PC-9 (cell line): ENCODE results near the gene NFATC4. TPM values are rescaled to one million over a fixed set of nuclear protein-coding genes. Genes with fewer than 3 reads are reported as not detected.

Source experiments
- BruUV-seq: library from RNA; stranded (reverse); fragments of 400-500 nt; replicated peaks from 2 replicates; lab custom pipeline; 2021; lab: Mats Ljungman, UMichigan
- CTCF ChIA-PET: fragments of 300-600 bp; sonication (Branson Sonifier 250); formaldehyde crosslinking; loops from one replicate; lab custom pipeline; 2022; ENCODE audit warnings: antibody characterized with exemption; lab: Charles Lee
- POLR2A ChIA-PET: fragments of 300-600 bp; sonication (Branson Sonifier 250); formaldehyde crosslinking; loops from one replicate; lab custom pipeline; 2022; ENCODE audit warnings: antibody characterized with exemption; ENCODE audit not compliant: unreplicated experiment; lab: Charles Lee
- DNase-seq, 2 experiments: peaks; one replicate each; pipeline versions ENCODE4 v3.0.0 to v3.0.0-alpha.2; 2015 to 2022; ENCODE audit warnings: mixed read lengths in 1 of 2
- H2AFZ ChIP-seq: fragments of 200-600 bp; sonication (generic); 2 replicates; pipeline ENCODE4 v1.8.1; 2017; ENCODE audit warnings: antibody characterized with exemption
- H3F3A ChIP-seq: fragments of 200-600 bp; sonication (generic); 2 replicates; pipeline ENCODE4 v1.8.1; 2017; ENCODE audit warnings: antibody characterized with exemption, mild to moderate bottlenecking, low read depth; ENCODE audit not compliant: insufficient read depth
- H3K27ac ChIP-seq: fragments of 200-600 bp; sonication (generic); 2 replicates; pipeline ENCODE4 v1.6.1; 2016; ENCODE audit warnings: mixed run types
- H3K27me3 ChIP-seq: fragments of 200-600 bp; sonication (generic); 2 replicates; pipeline ENCODE4 v1.6.1; 2016; ENCODE audit warnings: low read depth, mixed run types; ENCODE audit not compliant: insufficient read depth
- H3K36me3 ChIP-seq: fragments of 200-600 bp; sonication (generic); 2 replicates; pipeline ENCODE4 v1.6.1; 2016; ENCODE audit warnings: low read depth, mixed run types
- H3K4me1 ChIP-seq: fragments of 200-600 bp; sonication (generic); replicated peaks from 2 replicates; pipeline ENCODE4 v1.6.1; 2016; ENCODE audit warnings: mixed run types; ENCODE audit not compliant: insufficient read depth
- H3K4me2 ChIP-seq: fragments of 200-600 bp; sonication (generic); 2 replicates; pipeline ENCODE4 v1.6.1; 2017; ENCODE audit warnings: mixed run types
- H3K4me3 ChIP-seq: fragments of 200-600 bp; sonication (generic); 2 replicates; pipeline ENCODE4 v1.6.1; 2016; ENCODE audit warnings: mixed run types
- H3K79me2 ChIP-seq: fragments of 200-600 bp; sonication (generic); 2 replicates; pipeline ENCODE4 v1.6.1; 2017; ENCODE audit warnings: low read depth, mixed run types
- H3K9me2 ChIP-seq: fragments of 200-600 bp; sonication (generic); 2 replicates; pipeline ENCODE4 v1.8.1; 2017; ENCODE audit warnings: mild to moderate bottlenecking; ENCODE audit not compliant: insufficient read depth
- H3K9me3 ChIP-seq: fragments of 200-600 bp; sonication (generic); 2 replicates; pipeline ENCODE4 v1.8.1; 2016; ENCODE audit warnings: low read depth; ENCODE audit not compliant: insufficient read depth
- H4K20me1 ChIP-seq: fragments of 200-600 bp; sonication (generic); 2 replicates; pipeline ENCODE4 v1.8.1; 2017; ENCODE audit not compliant: insufficient read depth
- CTCF ChIP-seq: fragments of 200-600 bp; sonication (generic); conservative IDR thresholded peaks from 2 replicates; pipeline ENCODE4 v1.6.1; 2017; ENCODE audit warnings: mixed run types, antibody characterized with exemption, mild to moderate bottlenecking, moderate library complexity
- EZH2 ChIP-seq: fragments of 200-600 bp; sonication (generic); IDR thresholded peaks from 2 replicates; pipeline ENCODE4 v1.8.0; 2017; ENCODE audit warnings: antibody characterized with exemption, low read depth
- intact Hi-C: fragments of 100-400 bp; cut with micrococcal nuclease; formaldehyde crosslinking; loops from one replicate; pipeline ENCODE4 v1.10.0; 2022; ENCODE audit not compliant: unreplicated experiment
- total RNA-seq: library from RNA; stranded (reverse); gene quantifications from 2 replicates; pipeline ENCODE4 v1.2.3, GENCODE V29; 2021

The NFATC4 gene
- total RNA-seq, 1 experiment from 2014 or later = 48.3 TPM

GRCh38 chr14:24347134-24347533 is 20.9 kb upstream of the NFATC4 start:
- H3K4me2 ChIP-seq = no peak overlapping the region
- POLR2A ChIA-PET = interaction anchor here (0.6 kb wide), 1 partner anchor 33 kb away, joined by 3 read pairs; no protein-coding TSS in a partner anchor
- H3K4me3 ChIP-seq = no peak overlapping the region
- H2AFZ ChIP-seq = no peak overlapping the region
- no peaks in the 10 kb centered on the region for H3K9me3 ChIP-seq
- no peaks in the 10 kb centered on the region for H3F3A ChIP-seq
- H3K27ac ChIP-seq = no peak overlapping the region
- no TSS peak for BruUV-seq
- no peak for TF ChIP-seq EZH2
- TF ChIP-seq CTCF = no peak
- H3K27me3 ChIP-seq = no peaks in the 10 kb centered on the region
- CTCF ChIA-PET = interaction anchor here (1.1 kb wide), 1 partner anchor 84 kb away, joined by 5 read pairs; no protein-coding TSS in a partner anchor
- DNase-seq = no peak
- H3K9me2 ChIP-seq = no peaks in the 10 kb centered on the region
- no peaks in the 10 kb centered on the region for H3K4me1 ChIP-seq
- H3K36me3 ChIP-seq = no peaks in the 10 kb centered on the region
- no peaks in the 10 kb centered on the region for H4K20me1 ChIP-seq
- no peaks in the 10 kb centered on the region for H3K79me2 ChIP-seq
- intact Hi-C loops = no loop called here

- no peaks in the 10 kb centered on the region for H3K79me2 ChIP-seq
- H3K9me2 ChIP-seq = no peaks in the 10 kb centered on the region
- no peak overlapping the region for H2AFZ ChIP-seq
- no TSS peak for BruUV-seq
- intact Hi-C loops = no loop called here
- no peak overlapping the region for H3K4me3 ChIP-seq
- H3K4me1 ChIP-seq = no peaks in the 10 kb centered on the region
- no peak for TF ChIP-seq EZH2
- no peak for TF ChIP-seq CTCF
- DNase-seq = no peak
- no peaks in the 10 kb centered on the region for H3K27me3 ChIP-seq
- CTCF ChIA-PET = interaction anchor here (0.6 kb wide), 1 partner anchor 258 kb away, joined by 4 read pairs; no protein-coding TSS in a partner anchor
- no peaks in the 10 kb centered on the region for H3F3A ChIP-seq
- no peak overlapping the region for H3K27ac ChIP-seq
- H3K4me2 ChIP-seq = no peak overlapping the region
- POLR2A ChIA-PET = interaction anchor here (0.6 to 0.7 kb wide), 2 partner anchors 8 to 18 kb away, joined by 3 to 9 read pairs; no protein-coding TSS in a partner anchor
- no peaks in the 10 kb centered on the region for H3K9me3 ChIP-seq
- H3K36me3 ChIP-seq = no peaks in the 10 kb centered on the region
- no peaks in the 10 kb centered on the region for H4K20me1 ChIP-seq
These were observed 19.8 kb upstream of the NFATC4 start for GRCh38 chr14:24348186-24348585.

GRCh38 chr14:24349742-24350141 is 18.2 kb upstream of the NFATC4 start:
- POLR2A ChIA-PET = no interaction called here
- no TSS peak for BruUV-seq
- CTCF ChIA-PET = interaction anchor here (0.7 kb wide), 1 partner anchor 82 kb away, joined by 3 read pairs; no protein-coding TSS in a partner anchor

More at GRCh38 chr14:24349742-24350141, 18.2 kb upstream of the NFATC4 start:
- H3K4me1 ChIP-seq = peaks cover 12% of the 10 kb centered on the region; the same call in 1 of the 2 replicates
- H3K27me3 ChIP-seq = no peaks in the 10 kb centered on the region
- no peak overlapping the region for H2AFZ ChIP-seq
- intact Hi-C loops = no loop called here
- no peaks in the 10 kb centered on the region for H3K36me3 ChIP-seq
- no peaks in the 10 kb centered on the region for H3K9me3 ChIP-seq
- no peak overlapping the region for H3K27ac ChIP-seq
- H3K4me3 ChIP-seq = no peak overlapping the region
- H3F3A ChIP-seq = no peaks in the 10 kb centered on the region
- no peak overlapping the region for H3K4me2 ChIP-seq
- H4K20me1 ChIP-seq = no peaks in the 10 kb centered on the region
- no peaks in the 10 kb centered on the region for H3K79me2 ChIP-seq
- no peaks in the 10 kb centered on the region for H3K9me2 ChIP-seq
- DNase-seq = no peak
- no peak for TF ChIP-seq EZH2
- no peak for TF ChIP-seq CTCF
